GM19328 (cell line): ENCODE results near the gene AMDHD2.

Experiments used
- ATAC-seq: cut with Tn5 transposase; IDR thresholded peaks from one replicate; pipeline ENCODE4 v1.9.1; 2021; ENCODE audit warnings: mild to moderate bottlenecking, moderate library complexity; ENCODE audit not compliant: unreplicated experiment

The AMDHD2 gene

DNA sequence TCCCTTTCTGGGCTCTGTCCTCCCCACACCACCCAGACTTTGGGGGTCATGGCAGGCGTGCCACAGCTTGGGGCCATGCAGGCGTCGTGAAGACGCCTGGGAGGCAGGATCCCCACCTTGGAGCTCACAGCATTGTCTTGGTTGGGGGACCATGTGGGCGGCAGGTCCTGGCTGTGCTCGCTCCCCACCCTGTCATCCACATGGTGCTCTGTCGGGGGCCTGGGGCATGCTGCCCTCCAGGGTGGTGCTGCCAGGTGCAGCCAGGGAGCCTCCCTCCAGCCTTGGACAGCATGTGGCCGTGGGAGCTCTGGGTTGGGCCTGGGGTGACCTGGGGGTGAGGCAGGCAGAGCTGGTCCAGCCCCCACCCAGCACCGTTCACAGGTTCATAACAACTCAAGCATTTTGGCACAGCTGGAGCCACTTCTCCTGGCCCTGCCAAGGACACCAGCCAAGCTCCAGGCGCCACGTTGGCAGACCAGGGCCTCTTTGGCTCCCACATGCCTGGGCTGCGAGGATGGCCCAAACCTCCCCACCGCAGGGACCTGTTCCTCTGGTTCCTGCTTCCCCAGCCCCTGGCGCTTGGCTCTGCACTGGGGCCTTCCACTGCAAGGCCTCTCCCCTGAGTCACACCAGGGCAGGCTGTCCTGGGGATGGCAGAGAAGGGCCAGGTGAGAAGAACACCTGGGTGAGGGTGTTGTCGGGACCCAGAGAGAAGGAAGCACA is 21.5 kb upstream of the AMDHD2 start:
- no peak for ATAC-seq

DNA sequence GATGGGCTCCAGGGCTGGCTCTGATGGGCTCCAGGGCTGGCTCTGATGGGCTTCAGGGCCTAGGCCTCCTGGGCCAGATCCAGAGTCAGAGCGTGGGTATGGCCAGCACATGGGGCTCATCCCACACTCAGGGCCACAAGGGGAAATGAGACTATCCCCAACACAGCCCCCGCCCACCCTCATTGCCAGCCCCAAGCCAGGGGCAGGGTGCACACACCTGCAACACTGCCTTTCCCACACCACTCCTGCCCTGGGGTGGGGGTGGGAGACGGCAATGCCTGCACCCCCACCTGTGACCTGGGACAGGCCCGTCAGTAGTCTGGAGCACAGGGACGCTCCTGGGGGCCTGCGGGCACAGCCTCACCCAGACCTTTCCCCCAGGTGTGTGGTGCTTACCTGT is 20.7 kb upstream of the AMDHD2 start:
- no peak for ATAC-seq

DNA sequence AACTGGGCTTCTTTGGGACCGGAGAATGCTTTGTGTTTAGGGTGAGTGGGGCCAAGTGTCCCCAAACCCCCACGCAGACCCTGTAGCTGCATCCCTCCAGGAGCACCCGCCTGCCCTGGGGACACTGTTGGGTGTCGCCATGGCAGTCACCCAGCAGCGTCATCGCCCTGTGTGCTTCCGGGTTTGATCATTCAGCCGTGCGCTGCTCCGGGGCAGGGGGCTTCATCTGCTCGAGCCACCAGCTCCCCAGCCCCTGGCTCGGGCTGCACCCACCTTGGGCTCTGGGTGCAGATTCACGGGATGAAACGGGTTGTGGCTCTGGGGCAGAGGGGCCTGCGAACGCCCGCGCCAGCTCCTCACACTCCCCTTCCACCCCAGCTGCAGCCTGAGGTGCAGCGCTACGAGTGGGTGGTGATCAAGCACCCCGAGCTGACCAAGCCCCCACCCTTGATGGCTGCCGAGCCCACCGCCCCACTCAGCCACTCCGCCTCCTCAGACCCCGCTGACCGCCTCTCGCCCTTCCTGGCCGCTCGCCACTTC is 20.2 kb upstream of the AMDHD2 start:
- no peak for ATAC-seq

DNA sequence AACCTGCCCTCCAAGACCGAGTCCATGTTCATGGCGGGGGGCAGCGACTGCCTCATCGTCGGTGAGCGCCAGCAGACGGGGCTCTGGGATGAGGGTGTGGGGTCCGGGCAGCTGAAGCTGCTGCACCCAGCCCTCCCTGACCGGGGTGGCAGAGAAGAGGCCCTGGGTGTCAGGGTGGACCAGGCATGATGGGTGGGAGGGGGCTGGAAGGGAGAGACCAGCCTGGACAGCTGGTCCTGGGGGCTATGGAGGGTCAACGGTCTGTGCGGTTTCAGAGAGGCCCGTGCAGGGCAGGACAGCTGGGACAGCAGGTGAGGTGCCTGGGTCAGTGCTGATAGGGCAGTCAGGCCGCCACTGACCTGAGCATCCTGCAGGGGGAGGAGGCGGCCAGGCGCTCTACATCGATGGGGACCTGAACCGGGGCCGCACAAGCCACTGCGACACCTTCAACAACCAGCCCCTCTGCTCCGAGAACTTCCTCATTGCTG is 19.7 kb upstream of the AMDHD2 start:
- ATAC-seq, result no peak

DNA sequence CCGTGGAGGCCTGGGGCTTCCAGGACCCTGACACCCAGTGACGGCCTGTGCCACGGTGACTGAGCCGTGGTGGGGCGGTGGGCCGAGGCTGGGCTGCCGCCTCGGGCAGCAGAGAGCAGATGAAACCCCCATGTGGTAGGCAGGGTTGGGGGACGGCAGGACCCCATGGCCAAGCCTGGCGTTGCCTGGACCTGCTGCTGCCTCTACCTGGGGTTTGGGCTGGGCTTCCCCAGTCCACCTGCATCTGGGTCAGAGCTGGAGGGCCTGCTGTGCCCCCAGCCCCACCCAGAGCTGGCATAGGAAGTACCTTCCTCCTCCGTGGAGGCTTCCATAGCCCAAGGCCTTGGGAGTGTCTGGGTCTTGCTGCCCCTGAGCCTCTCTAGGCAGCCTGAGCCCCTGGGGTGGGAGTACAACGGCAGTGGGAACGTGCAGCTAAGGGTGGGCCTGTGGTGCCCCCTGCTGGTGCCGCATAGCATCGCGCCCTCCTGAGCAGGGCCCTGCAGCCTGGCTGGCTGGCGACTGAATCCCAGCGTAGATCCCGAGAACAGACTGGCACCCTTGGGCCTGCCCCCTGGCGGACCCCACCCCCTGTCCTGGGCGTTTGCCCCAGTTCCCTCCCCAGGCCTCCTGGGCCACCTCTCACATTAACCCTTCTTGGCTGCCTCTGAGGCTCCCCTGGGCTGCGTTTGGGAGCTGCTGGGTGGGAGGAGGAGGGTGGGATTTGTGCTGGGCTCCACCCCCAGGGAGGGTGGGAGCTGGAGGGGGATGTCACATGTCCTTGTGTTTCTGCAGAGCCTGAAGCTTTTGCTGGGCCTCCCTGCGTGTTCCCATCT is 19.0 kb upstream of the AMDHD2 start:
- no peak for ATAC-seq

DNA sequence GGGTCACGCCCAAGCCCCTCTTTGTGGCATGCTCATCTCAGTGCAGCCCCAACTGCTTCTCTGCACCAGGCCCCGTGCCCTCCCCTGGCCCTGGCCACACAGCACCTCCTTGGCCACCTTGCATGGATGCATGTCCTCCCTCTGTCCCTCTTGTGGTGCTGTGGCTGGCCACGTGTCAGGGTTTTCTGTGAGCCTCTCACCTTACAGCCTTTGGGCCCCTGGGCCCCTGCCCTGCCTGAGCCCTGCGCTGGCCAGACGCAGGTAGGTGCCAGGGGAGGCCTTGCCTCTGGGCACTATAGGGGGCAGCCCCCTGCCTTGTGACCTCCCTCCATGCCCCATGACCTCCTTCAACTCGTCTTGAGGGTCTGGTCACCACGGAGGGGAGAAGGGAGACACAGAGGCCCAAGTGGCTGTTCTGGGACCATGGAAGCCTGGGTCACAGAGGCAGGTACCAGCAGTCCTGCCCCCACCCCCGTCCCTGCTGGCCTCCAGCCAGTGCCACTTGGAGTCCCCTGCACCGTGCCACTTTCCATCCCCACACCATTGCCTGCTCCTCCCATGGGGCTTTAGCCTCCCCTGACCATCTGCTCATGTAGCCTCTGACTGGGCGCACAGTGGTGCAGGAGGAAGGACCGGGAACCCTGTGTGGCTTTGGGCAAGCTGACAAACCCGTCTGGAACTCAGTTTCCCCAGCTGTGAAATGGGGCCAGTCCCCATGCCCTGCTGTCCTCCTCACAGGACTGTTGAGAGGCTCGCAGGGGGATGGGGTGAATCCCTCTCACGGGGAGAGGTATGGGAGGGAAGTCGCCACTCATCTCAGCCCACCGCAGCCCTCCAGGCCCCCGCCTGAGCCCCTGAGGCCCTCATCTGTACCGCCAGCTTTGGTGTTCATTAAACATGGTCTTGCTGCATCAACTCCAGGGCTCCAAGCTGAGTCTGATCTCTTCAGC is 17.9 kb upstream of the AMDHD2 start:
- ATAC-seq, result no peak

DNA sequence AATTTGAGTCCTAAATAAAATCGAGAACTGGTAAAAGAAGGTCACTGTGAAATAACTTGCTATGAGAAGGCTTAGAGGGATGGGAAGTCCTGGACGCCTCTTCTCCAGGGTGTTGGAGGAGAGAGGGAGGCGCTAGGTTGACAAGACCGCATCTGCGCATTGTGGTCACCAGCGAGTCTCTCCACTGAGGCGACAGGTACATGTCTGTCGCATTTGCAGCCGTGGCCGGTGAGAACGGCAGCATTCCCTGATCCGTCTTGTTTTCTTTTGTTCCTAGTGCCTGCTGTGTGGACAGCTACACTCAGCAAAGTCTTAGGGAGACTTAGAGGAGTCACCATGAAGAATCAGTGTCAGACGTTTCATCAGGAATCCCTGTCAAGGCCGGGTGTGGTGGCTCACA is 14.5 kb upstream of the AMDHD2 start:
- ATAC-seq, result no peak

DNA sequence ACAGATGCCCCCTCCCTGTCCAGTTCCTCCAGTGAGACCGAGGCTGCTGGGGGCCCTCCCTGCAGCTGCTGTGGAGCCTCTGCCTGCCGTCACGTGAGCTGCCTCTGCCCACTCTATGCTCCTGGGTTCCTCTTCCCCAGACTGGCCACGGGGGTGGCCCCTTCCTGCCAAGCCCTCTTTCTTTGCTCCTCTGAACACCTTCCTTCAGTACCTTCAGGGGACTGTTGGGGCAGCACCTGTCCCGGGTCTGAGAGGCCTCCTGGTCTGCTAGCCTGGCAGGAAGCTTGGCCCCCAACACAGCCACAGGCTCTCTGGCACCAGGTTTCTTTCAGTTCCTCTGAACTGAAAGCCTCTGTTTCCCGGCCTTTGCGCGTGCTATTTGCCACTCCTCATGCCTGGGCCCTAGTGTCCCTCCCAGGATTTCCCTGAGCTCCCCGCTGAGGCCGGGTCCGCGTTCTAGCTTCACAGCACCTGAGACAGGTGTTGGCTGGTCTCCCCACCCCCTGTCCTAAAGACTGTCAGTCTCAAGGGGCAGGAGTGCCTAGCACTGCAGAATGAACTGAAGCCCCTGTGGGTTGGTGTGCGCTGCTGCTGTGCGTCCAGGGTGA is 13.0 kb upstream of the AMDHD2 start:
- no peak for ATAC-seq

DNA sequence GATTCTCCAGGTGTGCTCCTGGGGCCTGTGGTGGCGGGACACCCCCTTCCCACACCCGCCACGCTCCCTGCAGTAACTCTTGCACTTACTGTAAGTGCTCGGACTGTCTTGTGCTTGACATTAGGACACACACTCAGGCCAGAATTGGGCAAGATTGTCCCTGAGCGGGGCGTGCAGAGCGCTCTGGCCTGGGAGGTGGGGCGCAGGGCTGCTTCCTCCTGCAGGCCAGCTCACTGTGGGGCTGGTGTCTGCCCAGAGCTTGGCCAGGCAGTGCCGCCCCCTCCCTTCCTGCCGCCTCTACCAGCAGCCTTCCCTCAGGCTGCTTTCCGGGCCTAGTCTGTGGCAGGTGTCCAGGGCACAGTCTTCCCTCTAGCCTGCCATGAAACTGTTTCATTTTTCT is 12.5 kb upstream of the AMDHD2 start:
- no peak for ATAC-seq

DNA sequence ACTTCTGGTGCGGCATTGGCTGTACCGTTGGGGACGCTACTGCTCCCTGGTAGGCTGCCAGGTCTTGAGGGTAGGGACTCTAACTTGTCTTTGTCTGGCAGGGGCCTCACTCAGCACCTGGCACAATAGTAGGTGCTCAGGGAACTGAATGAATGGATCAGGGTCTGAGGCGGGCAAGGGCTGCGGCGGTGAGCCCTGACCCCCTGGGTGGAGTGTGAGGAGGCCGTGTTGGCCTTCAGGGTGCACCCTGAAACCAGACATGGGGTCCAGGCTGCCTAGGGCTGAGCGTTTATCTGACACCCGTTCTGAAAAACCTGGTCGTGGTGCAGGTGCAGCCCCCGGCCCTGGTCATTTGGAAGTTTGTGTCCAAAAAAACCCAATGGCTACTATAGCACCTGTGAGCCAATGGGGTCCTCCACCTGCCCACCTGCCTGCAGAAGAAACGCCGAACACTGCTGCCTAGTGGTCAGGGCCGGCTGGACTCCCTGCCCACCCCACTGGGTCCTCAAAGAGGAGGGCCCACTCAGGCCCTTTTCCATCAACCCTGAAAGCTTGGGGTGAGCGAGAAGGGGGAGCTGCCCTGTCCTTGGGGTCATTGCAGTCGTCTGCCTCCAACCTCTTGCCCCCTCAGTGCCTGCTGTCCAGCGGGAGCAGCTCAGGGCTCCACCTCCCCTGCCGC is 11.3 kb upstream of the AMDHD2 start:
- ATAC-seq, result no peak

DNA sequence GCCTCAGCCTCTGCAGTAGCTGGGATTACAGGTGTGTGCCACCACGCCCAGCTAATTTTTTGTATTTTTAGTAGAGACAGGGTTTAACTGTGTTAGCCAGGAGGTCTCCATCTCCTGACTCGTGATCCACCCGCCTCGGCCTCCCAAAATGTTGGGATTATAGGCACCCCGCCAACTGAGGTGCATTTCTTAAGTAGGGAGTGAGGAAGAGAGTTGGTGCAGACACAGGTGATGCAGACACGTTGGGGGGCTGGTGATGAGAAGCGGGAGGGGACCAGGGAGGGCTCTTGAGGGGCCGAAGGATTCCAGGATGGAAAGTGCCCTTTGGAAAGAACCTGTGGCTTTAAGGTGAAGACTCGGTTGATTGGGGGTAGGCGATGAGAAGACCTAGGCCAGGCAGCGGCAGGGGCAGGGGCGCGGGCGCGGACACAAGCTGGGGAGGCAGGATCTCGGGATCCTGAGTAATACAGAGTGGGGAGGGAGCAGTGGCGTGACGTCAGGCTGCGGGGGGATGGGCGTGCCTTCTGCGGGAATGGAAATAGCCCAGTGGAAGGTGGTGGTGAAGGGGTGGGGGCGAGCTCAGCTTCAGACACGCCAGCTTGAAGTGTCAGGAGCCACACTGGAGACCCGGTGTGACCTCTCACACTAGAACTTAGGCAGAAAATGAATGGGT is 8.9 kb upstream of the AMDHD2 start:
- no peak for ATAC-seq

DNA sequence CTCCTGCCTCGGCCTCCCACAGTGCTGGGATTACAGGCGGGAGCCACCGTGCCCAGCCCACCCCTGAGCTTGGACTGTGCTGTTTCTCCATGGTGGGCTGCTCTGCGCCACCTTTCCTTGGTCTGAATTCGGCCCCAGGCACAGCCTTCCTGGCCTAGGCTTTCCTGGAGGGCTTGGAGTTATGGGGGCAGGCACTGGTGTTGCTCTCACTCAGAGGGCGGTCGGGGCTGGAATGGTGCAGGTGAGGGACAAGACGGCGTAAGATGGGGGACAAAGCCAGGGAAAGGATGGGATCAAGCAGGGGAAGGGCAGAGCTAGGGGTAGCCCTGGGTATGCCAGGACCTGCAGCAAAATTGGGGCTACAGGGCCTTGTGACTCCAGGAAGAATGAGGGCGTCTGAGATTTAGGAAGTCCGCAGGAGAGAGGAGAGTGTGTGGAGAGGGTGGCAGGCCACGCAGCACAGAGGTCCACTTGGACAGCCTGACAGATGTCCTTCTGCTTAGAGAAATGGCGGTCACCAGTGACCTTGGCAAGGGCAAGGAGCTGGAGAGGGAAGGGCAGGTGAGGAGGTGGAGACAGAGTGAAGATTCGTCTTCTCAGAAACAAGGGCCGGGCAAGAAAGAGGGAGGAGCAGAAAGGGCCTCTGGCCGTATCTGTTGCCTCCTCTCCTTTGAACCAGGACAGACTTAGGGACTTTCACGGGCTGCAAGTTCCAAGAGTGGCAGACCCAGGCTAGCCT is 8.0 kb upstream of the AMDHD2 start:
- no peak for ATAC-seq

DNA sequence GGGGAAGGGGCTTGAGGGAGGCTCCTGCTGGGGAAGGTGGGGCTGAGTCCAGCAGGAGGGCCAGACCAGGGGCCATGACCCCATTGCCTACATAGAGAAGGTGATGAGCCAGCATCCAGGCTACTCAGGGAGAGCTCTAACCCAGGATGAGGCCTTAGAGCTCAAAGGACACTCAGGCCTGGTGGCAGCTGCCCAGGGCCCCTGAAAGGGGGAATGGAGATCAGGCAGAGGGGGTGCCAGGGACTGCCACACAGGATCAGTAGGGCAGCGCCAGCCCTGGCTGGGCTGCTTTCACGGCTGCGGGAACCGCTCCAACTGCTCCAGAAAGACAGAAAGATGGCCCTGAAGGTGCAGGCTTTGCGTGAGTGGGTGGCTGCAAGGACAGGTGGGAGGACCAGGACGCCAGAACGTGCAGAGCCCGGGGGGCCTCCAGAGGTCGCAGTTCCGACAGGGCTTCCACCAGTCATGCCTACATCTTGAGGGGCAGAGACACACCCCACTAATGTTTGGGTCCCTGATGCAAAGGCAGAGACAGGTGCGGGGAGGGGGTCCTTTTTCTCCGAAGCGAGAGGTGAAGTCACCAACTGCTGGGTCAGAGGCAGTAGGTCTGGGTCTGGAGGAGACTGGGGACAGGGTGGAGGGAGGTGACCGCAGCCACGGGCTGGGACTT is 7.3 kb upstream of the AMDHD2 start:
- no peak for ATAC-seq

DNA sequence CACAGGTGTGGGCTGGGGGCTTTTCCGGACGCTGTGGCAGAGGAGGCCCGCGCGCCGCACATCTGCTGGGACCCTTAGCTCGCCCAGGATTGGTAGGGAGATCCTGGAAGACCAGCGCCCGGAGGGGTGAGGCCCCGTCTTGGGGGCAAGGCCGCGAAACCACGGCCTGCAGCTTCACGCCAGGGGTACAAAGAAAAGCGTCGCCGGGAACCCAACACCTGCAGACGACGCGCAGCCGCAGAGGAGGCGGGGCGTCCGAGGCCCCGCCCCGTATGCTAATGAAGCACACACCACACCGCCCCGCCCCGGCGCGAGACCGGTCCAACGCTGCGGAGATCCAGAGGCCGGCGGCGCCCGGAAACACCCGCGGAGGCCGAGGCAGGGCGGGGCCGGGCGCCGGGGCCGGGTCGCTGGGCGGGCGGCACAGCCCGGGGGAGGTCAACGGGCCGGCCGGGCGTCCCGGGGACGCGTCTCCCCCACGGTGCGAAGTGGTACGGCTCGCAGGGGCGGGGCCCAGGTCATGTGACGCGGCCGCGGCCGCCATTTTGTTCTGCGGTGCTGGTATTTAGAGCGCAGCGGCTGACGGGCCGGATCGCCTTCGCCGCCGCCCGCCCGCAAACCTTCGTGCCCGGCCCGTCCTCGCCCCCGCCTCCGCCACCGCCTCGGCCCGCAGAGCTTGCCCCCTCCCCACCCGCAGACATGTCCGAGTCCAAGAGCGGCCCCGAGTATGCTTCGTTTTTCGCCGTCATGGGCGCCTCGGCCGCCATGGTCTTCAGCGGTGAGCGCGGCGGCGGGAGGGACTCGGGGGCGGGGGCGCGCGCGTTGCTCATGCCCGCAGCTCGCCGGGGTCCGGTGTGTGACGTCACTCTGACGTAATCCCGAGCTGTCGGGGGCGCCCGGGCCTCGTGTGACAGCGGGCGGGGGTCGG is 6.5 kb upstream of the AMDHD2 start, which contains the start of gene ATP6V0C:
Gene ATP6V0C (plus strand): TSS at position 548 of the 928 bp plus-strand sequence. CDS start 152 bp downstream, at position 700.
- ATAC-seq, result peak; percentile 61

DNA sequence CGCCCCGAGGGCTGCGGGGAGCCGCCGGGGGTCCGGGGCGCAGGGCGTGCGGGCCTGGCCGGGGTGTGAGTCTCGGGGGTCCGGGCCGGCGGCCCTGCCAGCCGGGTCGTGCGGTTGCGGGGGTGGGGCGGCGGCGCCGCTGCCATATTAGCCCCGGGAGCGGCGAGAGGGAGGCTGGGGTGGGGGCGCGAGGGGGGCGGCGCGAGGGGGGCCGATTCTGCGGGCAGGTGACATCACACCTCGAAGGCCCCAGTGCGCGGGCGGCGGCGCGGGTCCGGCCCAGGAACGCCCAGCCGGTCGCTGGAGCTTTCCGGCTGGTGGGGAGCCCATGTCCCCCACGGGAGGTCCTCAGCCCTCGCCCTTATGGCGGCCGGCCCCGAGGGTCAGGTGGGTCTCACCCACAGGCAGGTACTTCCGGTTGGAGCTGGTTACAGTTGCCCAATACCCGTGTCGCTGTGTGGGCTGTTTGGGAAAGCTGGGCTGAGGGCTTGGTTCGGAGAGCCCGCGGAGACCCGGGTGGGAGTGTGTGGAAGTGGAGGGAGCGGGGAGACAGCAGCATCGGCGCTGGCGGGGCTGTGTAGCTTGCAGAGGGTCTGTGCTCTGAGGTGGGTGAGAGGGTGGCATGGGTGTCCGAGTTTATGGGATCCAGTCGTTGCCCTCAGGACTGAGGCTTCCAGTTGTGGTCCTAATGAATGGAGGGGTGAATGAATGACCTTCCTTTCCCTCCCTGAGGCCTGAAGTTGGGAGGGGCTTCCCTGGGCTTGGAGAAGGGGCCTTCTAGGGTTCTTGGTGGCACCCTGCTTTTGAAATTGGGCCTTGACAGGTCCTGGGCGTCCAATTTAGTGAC is 5.6 kb upstream of the AMDHD2 start:
- ATAC-seq, result peak; percentile 15
